Urinary bladder (tissue), 4 donors: ENCODE measurements around the gene PDHX. TPM values are rescaled to one million over a fixed set of nuclear protein-coding genes. Genes with fewer than 3 reads are reported as not detected.
"Not testable (repeated sequence)": the region's sequence is repeated elsewhere in the genome, so short reads cannot be mapped to it uniquely, and the experiment has no call there.

Experiments used
- DNase-seq: peaks from one replicate; pipeline ENCODE4 v3.0.0-alpha.2; 2015; ENCODE audit errors: extremely low spot score
- H3K27ac ChIP-seq: one replicate; pipeline ENCODE4 v1.5.1; 2013; ENCODE audit warnings: low read depth, mild to moderate bottlenecking, moderate library complexity
- H3K36me3 ChIP-seq: one replicate; pipeline ENCODE4 v1.6.1; 2013; ENCODE audit warnings: mild to moderate bottlenecking, moderate library complexity; ENCODE audit not compliant: insufficient read depth
- H3K4me1 ChIP-seq: one replicate; pipeline ENCODE4 v1.6.1; 2013; ENCODE audit warnings: mild to moderate bottlenecking, moderate library complexity; ENCODE audit not compliant: insufficient read depth
- H3K4me3 ChIP-seq: one replicate; pipeline ENCODE4 v1.5.1; 2013; ENCODE audit warnings: low read depth, low read length
- WGBS: extraction: QIAGEN DNeasy Blood & Tissue Kit; methylation state at CpG from one replicate; pipeline ENCODE4 v1.1.7; 2013; 5-methylcytosine and 5-hydroxymethylcytosine counted together
- polyA plus RNA-seq: library from polyadenylated mRNA; stranded (reverse); fragments of 200-250 nt; gene quantifications from one replicate; pipeline ENCODE4 v1.2.3, GENCODE V29; 2013
- total RNA-seq: library from RNA; depleted of rRNA; stranded (reverse); fragments of >200 nt; gene quantifications from one replicate; pipeline ENCODE4 v1.2.3, GENCODE V29; 2014
- donor health status: healthy with polysubstance abuse.
- donor health status: healthy.

Gene PDHX
- total and polyA plus RNA-seq, 2 donors = 25.3 to 37.8 TPM

- no peak overlapping the region for H3K27ac ChIP-seq
- no peak for DNase-seq
- 73% methylated on average over 3 of the region's 3 CpGs for WGBS
- no peaks in the 10 kb centered on the region for H3K4me1 ChIP-seq
- no peaks in the 10 kb centered on the region for H3K36me3 ChIP-seq
- no peak overlapping the region for H3K4me3 ChIP-seq
Measured at GRCh38 chr11:35013514-35014233, 97.3 kb downstream of the PDHX start.

DNA sequence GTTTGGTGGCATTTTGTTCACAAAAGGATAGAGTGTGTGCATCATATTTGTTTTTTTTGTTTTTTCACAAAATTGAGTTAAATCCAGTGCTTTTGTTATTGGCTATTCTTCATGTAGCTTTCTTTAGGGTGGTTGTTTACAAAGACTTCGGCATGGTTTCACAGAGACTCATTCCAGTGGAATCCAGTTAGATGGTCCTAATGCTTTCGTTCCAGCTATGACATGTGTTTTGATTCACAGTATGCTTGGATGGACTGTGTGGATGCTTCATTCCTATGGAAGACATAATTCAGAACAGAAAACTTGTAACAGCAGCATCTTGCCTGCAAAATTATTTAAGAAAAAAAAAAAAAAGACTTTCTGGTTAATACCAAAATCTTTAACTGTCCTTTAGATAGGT, 97.9 kb downstream of the PDHX start:
- H3K36me3 ChIP-seq = no peaks in the 10 kb centered on the region
- no peak for DNase-seq
- no peak overlapping the region for H3K27ac ChIP-seq
- H3K4me1 ChIP-seq = no peaks in the 10 kb centered on the region
- 26% methylated on average over 2 of the region's 2 CpGs for WGBS
- no peak overlapping the region for H3K4me3 ChIP-seq

DNA sequence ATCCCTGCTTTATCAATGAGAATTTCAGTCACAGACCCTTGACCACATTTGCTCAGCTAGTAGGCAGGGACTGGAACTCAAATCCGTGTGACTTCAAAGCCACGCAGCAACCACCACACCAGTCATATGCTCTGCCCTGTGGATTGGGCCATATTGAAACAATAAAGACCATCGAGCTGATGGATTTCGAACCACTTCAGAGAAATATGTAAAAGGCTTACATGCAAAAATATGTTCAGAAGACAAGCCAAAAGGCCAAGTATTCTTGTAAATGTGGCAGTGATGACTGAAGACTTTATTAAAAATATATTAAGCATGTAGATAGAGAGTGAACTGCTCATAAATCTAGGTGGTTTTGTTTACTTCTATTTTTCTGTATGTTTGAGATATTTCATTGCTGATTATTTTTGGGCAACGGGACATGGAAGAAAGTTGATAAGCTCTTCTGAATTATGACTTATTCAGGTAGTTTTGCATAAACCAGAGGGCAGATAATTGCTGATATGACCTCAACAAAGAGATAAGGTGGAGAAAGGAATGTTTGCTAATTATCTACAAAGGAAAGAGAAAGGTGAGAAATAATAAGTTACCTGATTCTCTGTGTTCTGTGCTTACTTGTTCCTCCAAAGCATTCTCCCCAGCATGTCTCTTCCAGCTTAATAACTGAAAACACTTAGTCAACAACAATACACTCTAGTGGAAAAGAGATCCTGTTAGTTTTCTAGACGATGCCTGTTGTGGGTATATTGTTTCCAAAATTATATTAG, 99.4 kb downstream of the PDHX start:
- no peak for DNase-seq
- H3K4me3 ChIP-seq = no peak overlapping the region
- H3K36me3 ChIP-seq = no peaks in the 10 kb centered on the region
- 72% methylated on average over 6 of the region's 6 CpGs for WGBS
- no peaks in the 10 kb centered on the region for H3K4me1 ChIP-seq
- H3K27ac ChIP-seq = no peak overlapping the region

DNA sequence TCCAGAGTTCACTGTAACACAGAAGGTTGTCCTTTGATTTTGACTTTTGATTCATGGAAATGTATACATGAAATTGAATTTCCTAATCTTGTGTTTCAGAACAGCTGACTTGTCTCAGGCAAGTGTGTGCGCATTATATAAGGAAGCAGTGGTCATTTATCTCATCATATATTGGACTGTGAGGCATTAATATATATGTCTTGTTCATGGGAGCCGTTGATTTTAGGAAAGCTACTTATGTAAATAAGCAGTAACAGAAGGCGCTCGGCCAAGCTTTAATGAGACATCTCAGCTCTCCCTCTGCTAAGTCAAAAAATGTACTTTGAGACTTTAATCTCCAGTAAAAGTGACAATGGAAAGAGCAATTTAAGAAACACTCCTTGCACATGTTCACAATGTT, 100.5 kb downstream of the PDHX start:
- Histone ChIP-seq H3K4me3 (no peak overlapping the region), H3K36me3 (no peaks in the 10 kb centered on the region), H3K4me1 (no peaks in the 10 kb centered on the region), H3K27ac (no peak overlapping the region)
- DNase-seq = no peak
- WGBS = 82% methylated on average over 4 of the region's 4 CpGs

DNA sequence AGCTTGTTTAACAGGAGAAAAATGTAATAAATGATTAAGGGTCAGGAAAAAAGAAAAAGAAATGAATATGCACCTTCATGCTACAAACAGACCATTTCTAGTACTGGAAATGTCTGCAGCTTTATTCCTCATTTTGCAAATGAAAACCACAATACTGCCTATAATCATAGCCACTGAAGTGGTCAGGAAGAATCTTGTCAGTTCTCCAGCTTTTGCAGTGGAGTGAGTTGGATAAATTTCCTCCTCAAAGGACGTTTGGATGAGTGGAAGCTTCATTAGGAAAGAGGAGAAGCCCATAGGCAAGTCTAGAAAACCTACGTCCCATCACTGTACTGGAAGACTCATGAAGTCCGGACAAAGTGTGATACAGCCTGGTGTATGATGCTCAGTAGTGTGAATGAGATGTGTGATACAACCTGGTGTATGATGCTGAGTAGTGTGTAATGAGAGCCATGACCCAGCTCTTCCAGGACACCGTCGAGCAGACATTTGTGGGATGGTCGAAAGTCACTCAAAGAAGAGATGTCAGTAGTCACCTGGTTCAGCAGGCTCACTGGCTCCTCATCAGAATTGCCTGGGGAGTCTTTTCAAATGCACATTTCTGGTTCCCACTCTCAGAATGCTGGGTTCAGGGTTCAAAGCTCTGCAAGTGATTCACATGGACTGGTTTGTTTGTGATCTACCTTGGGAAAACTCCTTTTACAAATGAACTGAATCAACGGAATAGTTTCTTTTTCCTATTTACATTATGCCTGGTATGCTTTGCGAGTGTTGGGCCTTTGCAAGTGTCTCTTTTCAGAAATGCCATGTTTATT, 101.3 kb downstream of the PDHX start:
- Histone ChIP-seq H3K36me3 (no peaks in the 10 kb centered on the region), H3K4me3 (no peak overlapping the region), H3K27ac (no peak overlapping the region), H3K4me1 (no peaks in the 10 kb centered on the region)
- no peak for DNase-seq
- WGBS = 84% methylated on average over 8 of the region's 8 CpGs

- DNase-seq = no peak
- Histone ChIP-seq H3K36me3 (no peaks in the 10 kb centered on the region), H3K27ac (no peak overlapping the region), H3K4me1 (no peaks in the 10 kb centered on the region), H3K4me3 (no peak overlapping the region)
- WGBS = 97% methylated on average over 8 of the region's 8 CpGs
Measured at GRCh38 chr11:35021589-35021988, 105.2 kb downstream of the PDHX start.

DNA sequence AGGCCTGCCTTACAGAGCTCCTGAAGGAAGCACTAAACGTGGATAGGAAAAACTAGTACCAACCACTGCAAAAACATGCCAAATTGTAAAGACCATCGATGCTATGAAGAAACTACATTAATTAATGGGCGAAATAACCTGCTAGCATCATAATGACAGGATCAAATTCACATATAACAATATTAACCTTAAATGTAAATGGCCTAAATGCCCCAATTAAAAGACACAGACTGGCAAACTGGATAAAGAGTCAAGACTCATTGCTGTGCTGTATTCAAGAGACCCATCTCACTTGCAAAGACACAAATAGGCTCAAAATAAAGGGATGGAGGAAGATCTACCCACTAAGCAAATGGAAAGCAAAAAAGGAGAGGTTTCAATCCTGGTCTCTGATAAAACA, 107.5 kb downstream of the PDHX start:
- not testable (repeated sequence) for H3K36me3 ChIP-seq, DNase-seq, H3K4me1 ChIP-seq, H3K4me3 ChIP-seq, H3K27ac ChIP-seq
- 84% methylated on average over 3 of the region's 3 CpGs for WGBS

GRCh38 chr11:35028007-35028406, 111.6 kb downstream of the PDHX start:
- H3K4me3 ChIP-seq, DNase-seq, H3K27ac ChIP-seq, H3K4me1 ChIP-seq, H3K36me3 ChIP-seq: not testable (repeated sequence)
- 84% methylated on average over 4 of the region's 4 CpGs for WGBS

GRCh38 chr11:35029979-35030682, 113.7 kb downstream of the PDHX start:
- no peaks in the 10 kb centered on the region for H3K4me1 ChIP-seq
- DNase-seq = no peak
- H3K27ac ChIP-seq = no peak overlapping the region
- no peak overlapping the region for H3K4me3 ChIP-seq
- H3K36me3 ChIP-seq = no peaks in the 10 kb centered on the region
- 53% methylated on average over 5 of the region's 5 CpGs for WGBS

GRCh38 chr11:35030716-35031213, 114.3 kb downstream of the PDHX start:
- WGBS = 52% methylated on average over 11 of the region's 11 CpGs
- H3K36me3 ChIP-seq = no peaks in the 10 kb centered on the region
- H3K4me3 ChIP-seq = no peak overlapping the region
- no peak overlapping the region for H3K27ac ChIP-seq
- no peaks in the 10 kb centered on the region for H3K4me1 ChIP-seq
- no peak for DNase-seq

- H3K27ac ChIP-seq = no peak overlapping the region
- H3K4me3 ChIP-seq = no peak overlapping the region
- no peaks in the 10 kb centered on the region for H3K4me1 ChIP-seq
- WGBS = 93% methylated on average over 2 of the region's 2 CpGs
- no peak for DNase-seq
- no peaks in the 10 kb centered on the region for H3K36me3 ChIP-seq
Measured at GRCh38 chr11:35031346-35031745, 114.9 kb downstream of the PDHX start.

DNA sequence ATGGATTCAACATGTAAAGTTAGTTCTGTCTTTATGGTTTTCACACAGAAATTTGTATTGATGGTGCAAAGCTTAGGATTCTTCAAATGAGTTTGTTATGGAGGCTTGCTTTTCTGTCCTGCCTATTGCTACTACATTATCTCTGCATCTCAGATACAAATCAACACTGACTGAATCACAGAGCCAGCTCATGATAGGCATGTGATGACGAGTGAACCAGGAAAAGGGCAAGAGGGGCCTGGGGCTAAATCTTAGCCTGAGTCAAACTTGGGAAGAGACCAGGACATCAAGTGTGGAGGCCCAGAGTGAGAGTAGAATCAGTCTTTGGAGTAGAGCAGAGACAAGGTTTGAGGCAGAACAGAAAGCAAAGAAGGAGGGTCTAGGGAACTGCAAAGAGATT, 115.4 kb downstream of the PDHX start:
- H3K4me1 ChIP-seq = no peaks in the 10 kb centered on the region
- 55% methylated on average over 1 of the region's 1 CpG for WGBS
- H3K27ac ChIP-seq = no peak overlapping the region
- DNase-seq = no peak
- H3K36me3 ChIP-seq = no peaks in the 10 kb centered on the region
- no peak overlapping the region for H3K4me3 ChIP-seq

GRCh38 chr11:35033011-35033410, 116.6 kb downstream of the PDHX start:
- Histone ChIP-seq H3K36me3 (no peaks in the 10 kb centered on the region), H3K4me3 (no peak overlapping the region), H3K4me1 (no peaks in the 10 kb centered on the region), H3K27ac (no peak overlapping the region)
- 91% methylated on average over 6 of the region's 6 CpGs for WGBS
- no peak for DNase-seq
